GM18505 (cell line): Measurements from ENCODE around the gene ATP11C.
A peak's percentile ranks its signal among the peaks of the same experiment; 100 is the strongest.
"Not testable (repeated sequence)": the region's sequence is repeated elsewhere in the genome, so short reads cannot be mapped to it uniquely, and the experiment has no call there.

ENCODE experiments used
- ATAC-seq: cut with Tn5 transposase; IDR thresholded peaks from one replicate; pipeline ENCODE4 v1.9.1; 2021; ENCODE audit not compliant: unreplicated experiment
- POLR2A ChIP-seq: IDR thresholded peaks from 4 replicates; pipeline ENCODE4 v1.6.1; 2011; ENCODE audit warnings: borderline replicate concordance; ENCODE audit not compliant: insufficient read depth, insufficient read length; ENCODE audit errors: extremely low read depth

The ATP11C gene

GRCh38 chrX:139875841-139876240, 57.0 kb downstream of the ATP11C start:
- no peak for ATAC-seq
- TF ChIP-seq POLR2A = no peak

- TF ChIP-seq POLR2A = no peak
- ATAC-seq = no peak
Observed at GRCh38 chrX:139869796-139870195, 63.1 kb downstream of the ATP11C start.

GRCh38 chrX:139864640-139865039, 68.2 kb downstream of the ATP11C start:
- no peak for TF ChIP-seq POLR2A
- no peak for ATAC-seq

DNA sequence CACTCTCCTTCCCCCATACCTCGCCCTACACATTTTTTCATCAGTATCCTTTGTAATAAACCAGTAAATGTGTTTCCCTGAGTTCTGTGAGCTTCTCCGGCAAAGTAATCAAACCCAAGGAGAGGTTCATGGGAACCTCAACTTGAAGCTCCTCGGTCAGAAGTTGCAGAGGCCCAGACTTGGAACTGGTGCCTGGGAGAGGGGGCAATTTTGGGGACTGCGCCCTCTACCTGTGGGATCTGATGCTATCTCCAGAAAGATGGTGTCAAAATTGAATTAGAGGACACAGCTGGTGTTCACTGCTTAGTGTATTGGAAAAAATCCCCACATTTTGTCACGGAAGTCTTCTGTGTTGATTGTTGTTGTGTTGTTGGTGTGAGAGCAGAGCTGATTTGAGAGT, 70.6 kb downstream of the ATP11C start:
- ATAC-seq = no peak
- no peak for TF ChIP-seq POLR2A

GRCh38 chrX:139856826-139857225, 76.0 kb downstream of the ATP11C start:
- ATAC-seq = not testable (repeated sequence)

DNA sequence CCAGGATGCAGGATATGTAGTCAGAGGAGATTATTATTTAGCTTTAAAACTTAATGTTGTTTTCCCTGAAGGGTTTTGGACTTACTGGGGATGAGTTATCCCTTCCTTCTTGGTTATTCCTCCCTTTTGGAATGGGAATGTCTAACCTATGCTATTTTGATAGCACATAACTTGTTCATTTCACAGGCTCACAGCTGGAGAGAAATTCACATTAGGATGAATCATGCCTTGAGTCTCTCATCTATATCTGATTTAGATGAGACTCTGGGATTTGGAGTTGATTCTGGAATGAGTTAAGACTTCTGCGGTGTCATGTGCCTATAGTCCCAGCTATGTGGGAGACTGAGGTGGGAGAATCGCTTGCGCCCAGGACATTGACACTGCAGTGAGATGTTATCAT, 81.1 kb downstream of the ATP11C start:
- no peak for TF ChIP-seq POLR2A
- no peak for ATAC-seq

DNA sequence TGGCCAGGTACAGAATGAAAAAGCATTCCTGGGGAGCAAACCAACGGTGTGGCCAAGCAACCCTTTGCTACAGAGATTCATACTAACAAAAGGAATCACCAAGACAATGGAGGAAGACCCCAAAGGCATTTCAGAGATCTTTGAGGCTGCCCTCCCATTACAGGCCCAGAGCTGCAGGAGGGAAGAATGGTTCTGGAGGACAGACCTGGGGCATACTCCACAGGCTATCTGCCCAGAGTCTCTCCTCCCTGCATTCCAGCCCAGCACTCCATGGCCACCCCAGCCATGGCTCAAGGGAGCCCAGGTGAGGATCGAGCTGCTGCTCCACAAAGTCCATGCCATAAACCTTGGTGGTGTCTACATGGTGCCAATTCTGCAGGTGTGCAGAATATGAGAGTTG, 81.9 kb downstream of the ATP11C start:
- no peak for ATAC-seq
- TF ChIP-seq POLR2A = no peak

DNA sequence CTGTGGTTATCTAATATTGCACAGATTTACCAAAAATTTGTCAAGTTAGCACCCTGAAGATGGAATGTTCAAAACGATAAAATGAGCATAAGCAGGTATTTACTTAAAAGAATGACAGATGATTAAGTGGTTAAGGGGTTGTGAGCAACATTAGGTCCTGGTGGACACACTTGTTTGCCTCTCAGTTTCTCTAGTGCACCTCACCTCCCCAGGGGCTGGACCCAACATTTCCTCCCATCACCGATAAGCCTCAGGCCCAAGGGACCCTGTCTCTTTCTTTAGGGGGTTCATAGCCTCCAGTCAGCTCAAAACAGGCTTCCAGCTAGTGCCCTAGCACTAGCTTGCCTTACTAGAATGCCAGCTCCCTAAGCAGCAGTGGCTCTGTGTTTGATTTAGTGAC, 88.0 kb downstream of the ATP11C start:
- no peak for TF ChIP-seq POLR2A
- peak; percentile 42 for ATAC-seq

GRCh38 chrX:139844163-139844562, 88.7 kb downstream of the ATP11C start:
- no peak for TF ChIP-seq POLR2A

GRCh38 chrX:139842326-139843185, 90.3 kb downstream of the ATP11C start:
- ATAC-seq = no peak
- no peak for TF ChIP-seq POLR2A

More at GRCh38 chrX:139844163-139844562, 88.7 kb downstream of the ATP11C start:
- ATAC-seq = peak; percentile 85

GRCh38 chrX:139836335-139836734, 96.5 kb downstream of the ATP11C start:
- ATAC-seq = not testable (repeated sequence)

GRCh38 chrX:139834879-139835278, 98.0 kb downstream of the ATP11C start:
- TF ChIP-seq POLR2A = no peak
- no peak for ATAC-seq

GRCh38 chrX:139832718-139833309, 100.0 kb downstream of the ATP11C start:
- ATAC-seq = no peak
- no peak for TF ChIP-seq POLR2A

DNA sequence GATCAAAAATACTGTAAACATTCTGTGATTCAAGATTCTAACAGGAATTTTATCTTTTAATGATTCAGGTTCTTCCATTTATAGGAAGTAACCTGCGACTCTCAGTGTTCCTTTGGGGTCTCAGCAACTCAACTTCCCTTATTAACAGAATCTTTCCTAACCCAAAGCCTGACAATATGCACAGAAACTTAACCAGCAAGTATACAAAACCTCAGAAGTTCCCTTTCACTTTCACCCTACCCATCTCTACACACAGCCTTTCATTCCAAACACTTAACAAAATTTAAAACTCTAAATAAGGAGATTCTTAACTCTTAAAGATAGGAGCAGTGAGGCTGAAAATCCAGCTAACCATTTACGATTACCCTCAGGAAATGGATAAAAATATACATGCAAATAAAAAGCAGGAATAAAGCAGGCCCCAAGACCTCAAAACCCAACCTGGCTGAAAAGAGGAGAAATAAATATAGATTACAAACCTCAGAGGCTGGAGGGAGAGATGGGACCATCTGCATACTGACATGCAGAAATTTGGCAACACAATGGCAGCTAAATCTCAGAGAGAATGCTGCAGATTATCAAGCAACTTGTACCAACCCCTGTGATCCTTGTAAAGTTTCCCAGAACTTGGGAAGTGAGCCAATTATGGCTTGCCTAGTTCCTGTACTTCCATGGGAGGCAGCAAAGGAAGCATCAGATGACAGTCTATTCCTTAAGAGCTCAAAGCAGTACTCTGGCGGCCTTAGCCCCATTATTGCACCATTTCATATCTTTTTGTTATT, 101.0 kb downstream of the ATP11C start:
- no peak for TF ChIP-seq POLR2A
- peak; percentile 81 for ATAC-seq

DNA sequence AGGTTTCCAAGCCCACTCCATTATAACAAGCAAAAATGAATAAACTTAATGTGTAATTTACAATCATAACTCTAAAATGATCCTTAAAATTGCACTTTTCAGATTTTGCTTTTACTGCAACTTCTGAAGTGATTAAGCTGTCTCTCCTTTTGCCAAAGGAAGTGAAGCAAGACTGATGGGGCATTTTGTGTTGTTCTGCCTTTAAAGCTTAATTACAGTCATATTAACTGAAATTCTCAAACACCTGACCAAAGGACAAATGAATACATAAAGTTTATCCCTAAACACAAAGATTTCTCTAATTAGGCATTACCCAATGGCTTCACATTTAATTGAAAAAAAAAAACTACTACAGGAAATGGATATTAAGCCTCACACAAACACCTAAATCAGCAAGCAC, 101.8 kb downstream of the ATP11C start:
- TF ChIP-seq POLR2A = no peak
- ATAC-seq = no peak
